Stimulated activated naive B cell treated with anti-CD40 and anti-IgM and Interleukin-4, amounts not matched to agents 10 μg/mL and 1 μg/mL and 100 μg/mL, for 72 hours (primary cell): ENCODE measurements around the gene P2RY14.
A peak's percentile ranks its signal among the peaks of the same experiment; 100 is the strongest.

Experiments
- ATAC-seq, 2 donors: fragments of 150-1000 bp; cut with Tn5 transposase; replicated peaks; 2 replicates each; pipeline ENCODE4 v1.10.0; 2021; ENCODE audit warnings: moderate library complexity in 1 of 2
- DNase-seq: peaks from one replicate; pipeline ENCODE4 v3.0.0; 2021
- H3K27ac Mint-ChIP-seq: one replicate; pipeline ENCODE4 v1.8.0; 2022; ENCODE audit warnings: mild to moderate bottlenecking, mixed read lengths
- H3K27me3 Mint-ChIP-seq, 2 donors: one replicate each; pipeline ENCODE4 v1.8.0; 2022; ENCODE audit warnings: mixed read lengths in 2 of 2
- H3K36me3 Mint-ChIP-seq, 2 donors: one replicate each; pipeline ENCODE4 v1.8.0; 2022; ENCODE audit warnings: mixed read lengths in 2 of 2, mild to moderate bottlenecking in 1 of 2
- H3K4me1 Mint-ChIP-seq, 2 donors: one replicate each; pipeline ENCODE4 v1.8.0; 2022; ENCODE audit warnings: mixed read lengths in 2 of 2, mild to moderate bottlenecking in 1 of 2
- H3K4me3 Mint-ChIP-seq, 2 donors: one replicate each; pipeline ENCODE4 v1.8.0; 2022; ENCODE audit warnings: mild to moderate bottlenecking in 2 of 2, mixed read lengths in 2 of 2, moderate library complexity in 1 of 2
- H3K9me3 Mint-ChIP-seq, 2 donors: one replicate each; pipeline ENCODE4 v1.8.0; 2022; ENCODE audit warnings: mixed read lengths in 2 of 2, mild to moderate bottlenecking in 1 of 2

P2RY14 gene

DNA sequence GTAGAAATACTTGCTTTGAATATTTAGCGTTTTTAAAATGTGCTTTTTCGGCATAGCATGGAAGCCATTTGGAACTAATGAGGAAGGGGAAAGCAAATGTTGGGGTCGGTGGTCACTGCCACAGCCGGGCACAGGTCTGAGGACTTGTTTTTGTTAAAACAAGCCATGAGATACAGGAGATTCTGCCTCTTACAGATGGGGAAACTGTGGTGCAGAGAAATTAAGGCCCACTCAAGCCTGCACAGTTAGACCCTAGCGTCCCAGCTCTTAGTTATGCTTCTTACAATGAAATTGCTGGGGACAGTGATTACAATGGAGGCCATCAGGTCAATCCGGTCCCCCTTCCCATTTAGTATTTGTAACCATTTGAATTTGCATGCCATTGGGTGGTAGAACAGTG, 72.9 kb downstream of the P2RY14 start:
- H3K4me3 Mint-ChIP-seq: no peak overlapping the region
- no peak overlapping the region for H3K27ac Mint-ChIP-seq
- H3K4me1 Mint-ChIP-seq: peaks cover 9 to 25% of the 10 kb centered on the region in 2 donors

DNA sequence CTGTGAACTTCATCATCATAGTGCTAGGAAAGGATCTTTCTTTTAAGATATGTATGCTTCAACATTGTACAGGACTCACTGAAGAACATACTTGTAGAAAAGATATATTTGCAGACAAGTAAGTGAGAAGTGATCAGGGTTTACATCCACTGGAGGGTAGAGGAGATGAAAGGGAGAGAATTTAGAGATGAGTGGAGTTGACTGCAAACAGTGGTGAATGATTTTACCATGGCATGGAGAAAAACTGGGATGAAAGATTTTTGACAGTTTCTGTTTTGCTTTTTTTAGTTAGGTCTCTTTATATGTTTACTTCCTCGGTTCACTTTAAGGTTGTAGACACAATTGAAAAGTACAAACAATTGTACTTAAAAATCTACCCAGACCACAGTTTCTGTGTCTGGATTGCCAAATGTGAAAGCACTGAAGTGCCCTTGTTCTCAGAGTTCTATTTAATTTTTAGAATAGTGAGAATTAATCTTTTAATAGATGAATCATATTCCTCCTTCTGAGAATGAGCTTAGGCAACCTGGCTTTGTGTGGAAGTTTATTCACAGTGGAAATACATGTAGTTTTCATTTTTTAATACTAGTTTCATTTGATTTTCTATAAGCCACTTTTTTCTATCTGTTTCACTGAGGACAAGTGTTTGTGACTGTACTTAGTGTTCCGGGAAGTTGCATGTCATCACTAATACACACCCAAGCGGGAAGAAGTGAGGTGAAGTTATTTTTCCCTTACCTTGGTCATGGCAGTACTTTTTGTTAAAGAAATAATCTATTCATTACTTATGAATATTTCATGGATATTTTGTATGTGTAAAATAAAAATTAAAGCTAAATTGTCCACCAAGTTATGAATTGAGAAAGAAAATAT, 73.6 kb downstream of the P2RY14 start:
- H3K4me1 Mint-ChIP-seq: peaks cover 8 to 28% of the 10 kb centered on the region in 2 donors
- peaks cover 0 to 5% of the 10 kb centered on the region in 2 donors for H3K27me3 Mint-ChIP-seq
- DNase-seq: no peak

More for the DNA sequence above, 72.9 kb downstream of the P2RY14 start:
- DNase-seq: no peak
- no peaks in the 10 kb centered on the region for H3K9me3 Mint-ChIP-seq
- no peak for ATAC-seq
- H3K36me3 Mint-ChIP-seq: no peaks in the 10 kb centered on the region
- peaks cover 0 to 5% of the 10 kb centered on the region in 2 donors for H3K27me3 Mint-ChIP-seq

DNA sequence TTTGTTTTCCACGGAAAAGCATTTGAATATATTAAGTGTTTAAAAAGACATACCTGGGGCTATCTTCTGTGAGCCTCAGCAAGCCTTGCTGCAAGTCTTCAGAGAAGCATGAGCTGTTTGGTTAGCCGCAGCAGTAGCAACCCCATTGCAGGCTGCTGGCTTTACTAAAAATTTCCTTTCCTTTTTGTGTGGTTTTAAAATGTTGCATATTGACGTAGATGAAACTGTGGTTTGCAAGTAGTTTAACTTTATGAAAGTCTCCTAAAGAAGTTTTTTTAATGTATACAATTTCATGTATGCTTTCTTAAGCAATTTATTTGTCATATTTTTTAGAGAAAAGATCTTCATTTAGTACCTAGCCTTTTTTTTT, 75.3 kb downstream of the P2RY14 start, which contains the start of gene GPR171:
TSS of gene GPR171 (minus strand) at position 166 of the 370 bp plus-strand sequence. CDS start 3,830 bp downstream, outside the sequence.
- Mint-ChIP-seq H3K9me3 (no peaks in the 10 kb centered on the region), H3K4me1 (peaks cover 12 to 33% of the 10 kb centered on the region in 2 donors), H3K27me3 (peaks cover 0 to 5% of the 10 kb centered on the region in 2 donors), H3K4me3 (no peak within 1 kb of the TSS), H3K27ac (no peak within 1 kb of the TSS), H3K36me3 (peaks cover 1 to 5% of the 10 kb centered on the region in 2 donors)
- DNase-seq (peak; percentile 41), ATAC-seq (peak; percentile 96 to 97)

More for the DNA sequence above, 73.6 kb downstream of the P2RY14 start:
- Mint-ChIP-seq H3K9me3 (no peaks in the 10 kb centered on the region), H3K4me3 (no peak overlapping the region), H3K27ac (no peak overlapping the region), H3K36me3 (peaks cover 0 to under 1% of the 10 kb centered on the region in 2 donors)
- ATAC-seq: no peak

DNA sequence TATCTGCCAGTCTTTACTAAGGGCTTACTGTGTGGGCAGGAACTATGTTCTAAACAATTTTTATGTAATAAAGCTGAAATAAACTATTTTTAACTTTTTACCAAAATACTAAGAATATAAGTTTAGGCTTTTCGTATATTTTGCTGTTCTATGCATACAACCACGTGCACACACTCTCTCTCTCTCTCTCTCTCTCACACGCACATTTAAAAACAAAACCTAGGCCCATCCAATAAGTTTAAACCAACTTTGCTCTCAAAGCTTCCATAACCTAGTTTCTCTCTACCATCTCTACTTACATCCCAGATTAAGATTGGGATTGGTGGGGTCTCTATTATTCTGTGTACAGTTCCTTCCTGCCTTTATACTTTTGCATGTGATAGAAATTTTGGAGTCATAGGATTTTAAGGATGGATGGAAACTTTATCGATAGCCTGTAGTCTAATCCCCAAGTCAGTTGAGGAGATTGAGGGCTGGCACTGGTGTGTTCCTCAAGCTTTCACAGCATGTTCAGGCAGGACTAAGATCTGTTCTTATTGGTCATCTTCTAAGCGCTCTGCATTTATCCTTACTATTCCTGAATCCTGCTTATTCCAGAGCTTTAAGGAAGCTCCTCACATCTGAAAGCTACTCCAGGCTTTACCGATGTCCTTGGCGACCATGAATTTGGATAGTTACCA, 77.2 kb downstream of the P2RY14 start:
- Mint-ChIP-seq H3K4me1 (peaks cover 9 to 25% of the 10 kb centered on the region in 2 donors), H3K27ac (peak overlapping the region; percentile 2), H3K36me3 (peaks cover 1 to 5% of the 10 kb centered on the region in 2 donors)

DNA sequence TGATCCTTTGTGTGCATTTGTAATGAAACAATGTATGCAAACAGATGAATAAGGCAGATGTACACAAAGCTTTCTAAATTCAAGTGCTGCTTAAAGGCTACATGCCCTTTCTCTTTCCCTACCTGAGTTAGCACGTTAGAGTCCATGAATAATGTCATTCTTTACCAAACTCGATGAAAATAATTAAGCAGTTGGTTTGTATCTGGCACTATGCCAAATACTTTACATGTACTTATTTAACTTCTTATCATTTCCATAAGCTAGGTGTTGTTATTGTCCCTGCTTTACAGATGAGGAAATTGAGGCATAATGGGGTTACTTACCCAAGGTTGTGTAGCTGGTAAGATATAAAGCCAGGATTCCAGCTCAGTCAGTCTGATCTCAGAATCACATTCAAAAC, 77.8 kb downstream of the P2RY14 start:
- Mint-ChIP-seq H3K36me3 (peaks cover 1 to 5% of the 10 kb centered on the region in 2 donors), H3K9me3 (no peaks in the 10 kb centered on the region), H3K4me1 (peaks cover 9 to 25% of the 10 kb centered on the region in 2 donors), H3K4me3 (no peak overlapping the region), H3K27me3 (no peaks in the 10 kb centered on the region), H3K27ac (no peak overlapping the region)
- DNase-seq (no peak), ATAC-seq (no peak)

More for the DNA sequence above, 77.2 kb downstream of the P2RY14 start:
- Mint-ChIP-seq H3K27me3 (no peaks in the 10 kb centered on the region), H3K4me3 (peak overlapping the region in 1 of 2 donors; percentile 3), H3K9me3 (no peaks in the 10 kb centered on the region)
- DNase-seq: no peak
- ATAC-seq: no peak

DNA sequence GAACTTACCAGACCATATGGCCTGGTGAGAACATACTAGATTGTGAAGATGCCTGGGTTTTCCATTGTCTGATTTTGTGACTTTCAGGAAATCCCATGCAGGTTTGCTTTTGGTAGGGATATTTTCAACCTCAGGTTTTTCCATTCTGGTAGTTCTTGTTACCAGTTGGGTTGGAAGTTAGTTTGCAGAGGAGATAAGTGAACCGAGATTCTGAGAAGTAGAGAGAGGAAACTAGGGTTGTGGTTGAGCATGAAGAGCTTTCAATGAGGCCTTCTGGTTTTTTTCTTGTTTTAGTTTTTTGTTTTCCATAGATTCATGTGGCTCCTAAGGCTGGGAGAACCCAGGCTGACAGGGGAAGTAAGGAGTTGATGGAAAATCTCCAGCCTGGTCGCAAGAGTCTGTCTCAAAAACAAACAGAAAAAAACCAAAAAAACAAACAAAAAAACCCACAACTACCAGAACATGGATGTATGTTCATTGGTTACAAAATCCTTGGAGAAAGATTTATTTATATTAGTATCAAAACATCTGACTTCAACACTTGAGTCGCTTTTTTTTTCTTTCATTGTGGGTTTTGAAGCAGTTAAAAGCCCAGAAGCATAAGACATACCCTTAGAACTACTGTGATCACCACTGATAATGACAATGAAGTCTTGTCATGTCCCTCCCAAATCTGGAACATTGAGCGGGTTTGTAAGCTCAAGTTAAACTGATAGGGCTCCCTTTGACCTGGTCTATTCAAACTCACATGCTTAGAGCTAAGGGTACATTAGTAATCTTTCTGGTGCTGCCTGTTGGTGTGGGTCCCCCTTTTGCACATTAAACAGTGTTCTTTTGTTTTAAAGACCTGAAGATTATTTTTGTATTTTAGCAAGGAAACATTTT, 78.5 kb downstream of the P2RY14 start:
- Mint-ChIP-seq H3K4me3 (peak overlapping the region in 1 of 2 donors; percentile 22), H3K36me3 (peaks cover 1 to 5% of the 10 kb centered on the region in 2 donors), H3K27ac (peak overlapping the region; percentile 45), H3K9me3 (no peaks in the 10 kb centered on the region), H3K4me1 (peaks cover 9 to 21% of the 10 kb centered on the region in 2 donors), H3K27me3 (no peaks in the 10 kb centered on the region)
- DNase-seq (no peak), ATAC-seq (peak in 1 of 2 donors; percentile 35)

DNA sequence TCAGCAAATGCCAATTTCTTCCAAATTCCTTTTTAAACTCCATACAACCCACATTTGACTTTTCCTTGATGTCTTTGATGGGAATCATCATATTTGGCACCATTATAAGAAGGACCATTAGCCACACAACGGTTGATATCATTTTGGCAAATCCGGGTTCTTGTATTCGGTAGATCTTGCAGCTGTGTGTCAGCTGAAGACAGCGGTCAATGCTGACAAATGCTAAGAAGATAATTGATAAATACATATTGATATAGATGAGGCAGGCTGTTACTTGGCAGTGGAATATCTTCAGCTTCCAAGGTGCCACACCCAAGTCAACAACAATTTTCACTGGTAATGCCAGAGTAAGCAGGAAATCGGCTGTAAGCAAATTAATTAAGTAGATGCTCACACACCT, 79.5 kb downstream of the P2RY14 start:
- H3K9me3 Mint-ChIP-seq: no peaks in the 10 kb centered on the region
- H3K36me3 Mint-ChIP-seq: peaks cover 1 to 5% of the 10 kb centered on the region in 2 donors
- DNase-seq: no peak
- no peak overlapping the region for H3K4me3 Mint-ChIP-seq
- H3K27ac Mint-ChIP-seq: no peak overlapping the region
- peaks cover 7 to 12% of the 10 kb centered on the region in 2 donors for H3K4me1 Mint-ChIP-seq
- no peak for ATAC-seq
- H3K27me3 Mint-ChIP-seq: no peaks in the 10 kb centered on the region

DNA sequence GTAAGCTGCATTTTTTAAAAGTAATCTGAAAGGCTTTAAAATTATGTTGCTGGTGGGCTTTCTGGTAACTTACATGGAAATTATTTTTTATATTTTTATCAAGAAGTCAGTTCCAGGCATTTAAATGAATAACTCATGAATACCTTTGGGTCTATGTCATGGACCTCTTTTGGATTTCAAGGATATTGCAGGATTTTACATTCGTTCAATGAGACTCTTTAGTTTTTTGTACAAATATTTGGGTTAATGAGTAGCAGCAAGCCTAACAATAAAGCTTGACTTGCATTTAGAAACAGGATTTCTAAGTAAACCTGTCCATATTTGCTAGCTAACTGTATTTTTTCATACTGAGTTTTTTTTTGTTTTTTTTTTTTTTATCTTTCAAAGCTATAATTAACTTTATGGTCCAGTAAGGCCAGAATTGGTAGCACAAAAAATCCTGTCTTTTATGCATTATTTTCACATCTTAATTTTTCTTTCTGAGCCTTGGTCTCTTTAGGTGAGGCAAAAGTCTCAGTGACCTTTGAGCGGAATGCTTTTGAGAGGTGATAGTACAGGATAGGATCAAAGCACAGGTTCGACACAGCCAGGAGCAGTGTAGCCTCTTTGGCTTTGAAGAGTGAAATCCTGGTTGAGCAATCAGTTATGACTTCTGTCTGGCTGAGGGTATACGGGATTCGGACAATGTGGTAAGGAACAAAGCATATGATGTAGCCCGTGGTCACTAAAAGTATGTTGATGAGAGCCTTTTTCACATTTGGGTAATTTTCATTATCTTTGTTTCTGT, 80.2 kb downstream of the P2RY14 start:
- H3K4me3 Mint-ChIP-seq: no peak overlapping the region
- DNase-seq (no peak), ATAC-seq (no peak)
- no peak overlapping the region for H3K27ac Mint-ChIP-seq
- peaks cover 1 to 5% of the 10 kb centered on the region in 2 donors for H3K36me3 Mint-ChIP-seq
- H3K4me1 Mint-ChIP-seq: peaks cover 7 to 10% of the 10 kb centered on the region in 2 donors
- no peaks in the 10 kb centered on the region for H3K9me3 Mint-ChIP-seq
- H3K27me3 Mint-ChIP-seq: no peaks in the 10 kb centered on the region

DNA sequence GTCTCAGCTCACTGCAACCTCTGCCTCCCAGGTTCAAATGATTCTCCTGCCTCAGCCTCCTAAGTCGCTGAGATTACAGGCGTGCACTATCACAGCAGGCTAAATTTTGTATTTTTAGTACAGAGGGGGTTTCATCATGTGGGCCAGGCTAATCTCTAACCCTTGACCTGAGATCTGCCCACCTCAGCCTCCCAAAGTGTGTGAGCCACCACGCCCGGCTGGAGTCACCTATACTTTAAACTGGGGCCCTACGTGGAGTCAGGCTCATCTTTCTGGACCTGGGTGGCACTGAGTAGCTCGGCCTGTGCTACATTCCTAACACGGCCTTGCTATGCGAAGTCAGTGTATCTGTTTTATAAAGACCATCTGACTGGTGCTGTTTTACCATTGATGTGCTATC, 81.1 kb downstream of the P2RY14 start:
- Mint-ChIP-seq H3K4me3 (no peak overlapping the region), H3K36me3 (peaks cover 3 to 5% of the 10 kb centered on the region in 2 donors), H3K27ac (no peak overlapping the region), H3K27me3 (no peaks in the 10 kb centered on the region), H3K4me1 (peaks cover 7 to 10% of the 10 kb centered on the region in 2 donors), H3K9me3 (no peaks in the 10 kb centered on the region)
- ATAC-seq: no peak
- no peak for DNase-seq

DNA sequence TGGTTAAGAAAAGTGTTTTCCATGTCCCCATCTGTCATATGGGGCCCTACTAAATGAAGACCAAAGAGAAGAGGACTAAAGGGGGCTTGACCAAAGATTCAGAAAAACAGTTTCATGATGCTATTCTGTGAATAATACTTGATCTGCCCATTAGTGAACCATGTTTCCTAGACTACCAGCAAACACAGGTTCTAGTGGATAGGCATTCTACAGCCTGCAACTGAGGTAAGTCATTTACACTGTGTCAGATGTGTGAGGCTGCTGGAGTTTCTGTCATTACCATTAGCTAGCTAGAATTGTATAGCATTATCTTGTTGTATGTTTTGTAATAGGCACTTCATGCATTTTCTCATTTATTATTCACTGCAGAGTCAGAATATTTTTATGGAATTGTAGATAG, 81.9 kb downstream of the P2RY14 start:
- H3K4me3 Mint-ChIP-seq: no peak overlapping the region
- H3K27me3 Mint-ChIP-seq: no peaks in the 10 kb centered on the region
- H3K9me3 Mint-ChIP-seq: no peaks in the 10 kb centered on the region
- DNase-seq (no peak), ATAC-seq (no peak)
- H3K36me3 Mint-ChIP-seq: peaks cover 3 to 5% of the 10 kb centered on the region in 2 donors
- H3K27ac Mint-ChIP-seq: no peak overlapping the region
- peaks cover 7 to 10% of the 10 kb centered on the region in 2 donors for H3K4me1 Mint-ChIP-seq

DNA sequence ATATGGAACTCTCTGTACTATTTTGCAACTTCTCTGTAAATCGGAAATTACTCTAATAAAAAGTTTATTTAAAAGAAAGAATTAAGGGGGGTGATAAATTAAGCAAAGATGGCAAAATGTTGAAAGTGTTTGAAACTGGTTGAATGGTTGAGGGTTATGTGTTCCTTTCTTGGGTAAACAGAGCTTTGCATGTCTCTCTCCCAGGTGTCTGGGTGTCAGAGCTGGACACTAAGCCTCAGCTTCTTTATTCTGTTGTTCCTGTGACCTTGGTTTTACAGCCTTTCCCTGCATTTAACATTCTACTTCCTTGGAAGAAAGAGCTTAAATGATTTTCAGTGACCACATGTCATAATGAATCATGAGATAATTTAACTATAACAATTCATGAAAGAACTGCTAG, 82.5 kb downstream of the P2RY14 start:
- peaks cover 5 to 10% of the 10 kb centered on the region in 2 donors for H3K4me1 Mint-ChIP-seq

DNA sequence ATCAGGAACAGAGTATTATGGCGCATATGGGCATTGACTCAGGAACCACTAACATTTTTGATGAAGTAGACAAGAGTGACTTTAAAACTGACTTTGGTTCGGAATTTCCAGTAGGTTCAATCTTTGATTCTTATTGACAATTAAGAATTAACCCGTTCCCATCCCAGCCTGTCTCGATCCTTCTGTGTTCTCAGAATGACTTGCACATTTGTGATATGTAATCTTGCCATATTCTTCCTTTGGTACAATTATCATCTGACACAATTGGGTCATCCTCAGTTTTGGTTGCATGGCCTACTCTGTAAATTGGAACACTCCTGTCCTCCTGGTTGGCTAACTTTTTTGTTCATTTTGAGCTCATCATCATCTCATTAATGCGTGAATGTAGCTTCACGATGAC, 85.8 kb downstream of the P2RY14 start:
- H3K27me3 Mint-ChIP-seq: no peaks in the 10 kb centered on the region
- H3K36me3 Mint-ChIP-seq: peaks cover 0 to 2% of the 10 kb centered on the region in 2 donors
- ATAC-seq (no peak), DNase-seq (no peak)
- H3K4me1 Mint-ChIP-seq: peaks cover 2 to 6% of the 10 kb centered on the region in 2 donors
- H3K4me3 Mint-ChIP-seq: no peak overlapping the region
- no peaks in the 10 kb centered on the region for H3K9me3 Mint-ChIP-seq
- H3K27ac Mint-ChIP-seq: no peak overlapping the region

More for the DNA sequence above, 82.5 kb downstream of the P2RY14 start:
- no peak overlapping the region for H3K27ac Mint-ChIP-seq
- H3K36me3 Mint-ChIP-seq: peaks cover 3 to 5% of the 10 kb centered on the region in 2 donors
- H3K27me3 Mint-ChIP-seq: no peaks in the 10 kb centered on the region
- H3K9me3 Mint-ChIP-seq: no peaks in the 10 kb centered on the region
- no peak overlapping the region for H3K4me3 Mint-ChIP-seq
- DNase-seq (no peak), ATAC-seq (no peak)

DNA sequence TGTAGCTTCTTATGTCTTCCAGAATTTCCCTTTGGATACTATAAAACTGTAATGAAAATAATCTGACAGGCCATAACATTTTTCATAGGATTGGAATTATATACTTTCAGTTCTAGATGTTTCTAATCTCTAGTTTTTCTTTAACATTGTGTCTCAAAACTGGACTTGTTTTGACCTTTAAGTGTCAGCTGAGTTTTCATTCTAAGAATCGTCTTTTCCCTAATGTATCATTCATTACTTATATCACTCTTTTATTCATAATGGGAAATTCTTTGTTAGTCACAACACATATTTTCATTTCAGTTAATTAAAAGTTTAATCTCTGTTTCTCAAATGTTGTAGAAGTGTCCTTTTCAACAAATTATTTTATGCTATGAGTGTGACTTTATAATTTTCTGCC, 87.2 kb downstream of the P2RY14 start:
- Mint-ChIP-seq H3K4me3 (no peak overlapping the region), H3K36me3 (peaks cover 0 to 2% of the 10 kb centered on the region in 2 donors), H3K4me1 (peaks cover 8 to 13% of the 10 kb centered on the region in 2 donors), H3K27me3 (no peaks in the 10 kb centered on the region), H3K9me3 (no peaks in the 10 kb centered on the region), H3K27ac (peak overlapping the region; percentile 88)
- ATAC-seq: no peak
- DNase-seq: no peak
